GM10266 (cell line): Measurements from ENCODE around the gene YY1.

Source experiments
- DNase-seq: peaks from one replicate; pipeline ENCODE4 v3.0.0; 2012; ENCODE audit errors: extremely low spot score
- TF ChIP-seq, protein P1 (sequence below): IDR thresholded peaks from 2 replicates; pipeline ENCODE4 v1.5.1; 2012; ENCODE audit warnings: mild to moderate bottlenecking, low read depth; ENCODE audit not compliant: control insufficient read depth, insufficient read depth; ENCODE audit errors: missing control alignments

The YY1 gene

DNA sequence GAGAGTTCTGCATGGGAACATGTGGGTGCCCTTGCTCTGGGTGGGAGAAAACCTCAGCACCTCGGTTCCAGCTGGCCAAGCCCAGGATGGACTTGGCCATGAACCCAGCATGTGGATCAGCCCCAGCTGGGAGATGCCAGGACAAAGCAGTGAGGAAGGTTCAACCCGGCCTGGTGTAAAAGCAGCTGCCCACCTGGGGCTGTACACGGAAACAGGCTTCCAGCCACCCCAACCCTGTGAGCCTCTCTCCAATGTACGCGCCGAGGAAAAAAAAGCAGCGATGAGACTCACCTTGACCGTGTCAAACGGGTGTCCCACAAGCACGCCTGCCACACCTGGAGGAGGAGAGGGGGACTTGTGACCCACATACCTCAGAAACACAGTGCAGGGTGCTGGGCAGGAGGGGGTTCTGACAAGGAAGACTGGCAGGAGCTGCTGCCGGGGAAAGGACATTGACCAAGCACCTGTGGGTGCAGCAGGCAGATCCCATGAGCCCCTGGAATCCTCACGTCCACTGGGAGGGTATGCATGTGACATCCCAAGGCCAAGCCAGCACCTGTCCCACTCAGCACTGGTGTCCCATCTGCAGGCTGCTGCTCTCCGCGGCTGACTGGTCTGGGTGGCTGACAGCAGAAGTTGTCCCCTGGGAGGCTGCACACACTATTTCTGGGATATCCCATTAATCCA is 59.8 kb downstream of the YY1 start:
- DNase-seq: no peak
- TF ChIP-seq, protein P1, sequence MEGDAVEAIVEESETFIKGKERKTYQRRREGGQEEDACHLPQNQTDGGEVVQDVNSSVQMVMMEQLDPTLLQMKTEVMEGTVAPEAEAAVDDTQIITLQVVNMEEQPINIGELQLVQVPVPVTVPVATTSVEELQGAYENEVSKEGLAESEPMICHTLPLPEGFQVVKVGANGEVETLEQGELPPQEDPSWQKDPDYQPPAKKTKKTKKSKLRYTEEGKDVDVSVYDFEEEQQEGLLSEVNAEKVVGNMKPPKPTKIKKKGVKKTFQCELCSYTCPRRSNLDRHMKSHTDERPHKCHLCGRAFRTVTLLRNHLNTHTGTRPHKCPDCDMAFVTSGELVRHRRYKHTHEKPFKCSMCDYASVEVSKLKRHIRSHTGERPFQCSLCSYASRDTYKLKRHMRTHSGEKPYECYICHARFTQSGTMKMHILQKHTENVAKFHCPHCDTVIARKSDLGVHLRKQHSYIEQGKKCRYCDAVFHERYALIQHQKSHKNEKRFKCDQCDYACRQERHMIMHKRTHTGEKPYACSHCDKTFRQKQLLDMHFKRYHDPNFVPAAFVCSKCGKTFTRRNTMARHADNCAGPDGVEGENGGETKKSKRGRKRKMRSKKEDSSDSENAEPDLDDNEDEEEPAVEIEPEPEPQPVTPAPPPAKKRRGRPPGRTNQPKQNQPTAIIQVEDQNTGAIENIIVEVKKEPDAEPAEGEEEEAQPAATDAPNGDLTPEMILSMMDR: no peak

DNA sequence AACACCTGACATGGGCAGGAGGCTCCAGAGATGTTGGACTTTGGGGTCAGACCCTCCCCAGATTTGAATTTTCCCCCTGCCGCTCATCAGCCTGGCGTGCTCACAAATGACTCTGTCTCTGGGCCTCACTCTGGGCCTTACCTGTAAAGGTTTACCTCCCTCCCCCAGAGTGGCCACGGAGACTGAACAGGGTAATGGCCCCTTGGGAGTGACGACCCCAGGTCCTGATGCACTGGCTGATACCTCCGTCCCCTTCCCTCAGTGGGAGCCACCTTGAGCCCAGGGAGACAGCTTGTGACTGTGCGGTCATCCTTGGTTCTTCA is 60.3 kb downstream of the YY1 start:
- TF ChIP-seq, protein P1: no peak
- no peak for DNase-seq

DNA sequence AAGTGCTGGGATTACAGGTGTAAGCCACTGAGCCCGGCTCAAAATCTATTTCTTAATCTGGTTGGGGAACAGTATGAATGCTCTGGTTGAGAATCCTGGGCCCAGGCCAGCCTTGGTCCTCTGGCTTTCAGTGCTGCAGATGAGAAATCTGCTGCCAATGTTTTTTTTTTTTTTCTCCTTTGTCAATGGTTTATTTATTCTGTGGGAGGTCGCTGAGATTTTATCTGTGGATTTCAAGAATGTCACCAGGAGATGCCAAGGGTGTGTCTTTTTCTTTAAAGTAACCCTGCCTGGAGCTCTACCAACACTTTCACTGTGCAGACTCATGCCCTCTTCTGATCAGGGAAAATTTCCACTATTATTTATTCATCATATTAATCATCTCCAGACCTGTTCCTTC is 63.7 kb downstream of the YY1 start:
- TF ChIP-seq, protein P1: no peak
- DNase-seq: no peak

DNA sequence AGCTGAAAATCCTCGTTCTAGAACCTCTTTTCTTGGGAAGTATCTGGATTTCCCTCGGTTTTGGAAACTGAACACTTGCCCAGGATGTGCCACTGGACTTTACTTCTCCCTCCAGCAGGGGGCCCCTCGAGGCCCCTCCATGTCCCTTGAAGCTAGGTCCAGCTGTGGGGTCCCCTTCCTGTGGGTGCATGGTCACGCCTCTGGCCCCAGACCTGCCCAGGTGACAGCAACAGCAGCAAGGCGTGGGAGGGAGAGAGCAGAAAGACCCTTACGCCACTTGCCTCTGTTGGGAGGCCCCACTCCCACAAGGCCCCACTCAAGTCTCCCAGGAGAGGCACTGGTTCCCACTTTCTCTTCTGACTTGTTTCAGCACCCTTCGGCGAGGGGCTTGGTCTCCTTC is 64.2 kb downstream of the YY1 start:
- TF ChIP-seq, protein P1: peak; percentile 67
- peak; percentile 70 for DNase-seq

DNA sequence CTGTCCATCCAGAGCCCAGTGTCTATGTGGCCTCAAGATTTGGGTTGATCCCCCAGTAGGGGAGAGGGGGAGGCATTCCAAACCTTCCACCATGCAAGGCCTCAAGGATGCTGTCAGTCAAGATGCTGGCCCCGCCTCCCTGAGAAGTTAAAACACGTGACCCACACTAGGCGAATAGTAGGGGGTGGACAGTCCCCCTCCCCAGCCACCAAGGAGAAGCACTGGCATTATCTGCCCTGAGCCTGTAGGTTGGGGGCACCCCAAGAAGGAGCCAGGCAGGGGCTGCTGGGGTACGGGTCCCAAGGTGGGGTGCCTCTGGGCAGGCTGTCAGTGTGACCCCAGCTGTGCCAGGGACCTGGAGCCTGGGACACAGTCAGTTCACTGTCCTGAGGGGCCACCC is 65.0 kb downstream of the YY1 start:
- TF ChIP-seq, protein P1: no peak
- no peak for DNase-seq

DNA sequence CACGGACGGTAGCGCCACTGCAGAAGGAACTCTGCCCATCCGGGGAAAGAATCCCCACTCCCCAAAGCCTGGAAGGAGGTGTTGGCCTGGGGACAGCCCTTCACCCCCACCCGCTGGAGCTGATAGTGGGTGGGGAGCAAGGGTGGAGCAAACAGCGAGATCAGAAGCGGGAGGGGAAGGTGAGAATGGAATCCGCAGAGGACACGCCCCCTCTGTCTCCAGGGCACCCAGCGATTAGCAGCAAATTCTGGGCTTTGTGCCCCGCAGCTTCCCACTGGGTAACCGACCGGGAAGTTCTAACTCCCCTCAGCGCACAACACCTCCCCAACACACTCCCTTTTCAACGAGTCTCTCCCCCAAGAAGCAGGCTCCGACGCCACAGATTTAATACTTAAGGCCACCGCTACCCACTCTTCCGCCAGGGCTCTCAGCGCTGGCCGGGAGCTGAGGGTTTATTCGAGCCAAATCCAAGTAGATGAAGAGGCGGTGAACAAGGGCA is 65.9 kb downstream of the YY1 start:
- TF ChIP-seq, protein P1: no peak
- no peak for DNase-seq

DNA sequence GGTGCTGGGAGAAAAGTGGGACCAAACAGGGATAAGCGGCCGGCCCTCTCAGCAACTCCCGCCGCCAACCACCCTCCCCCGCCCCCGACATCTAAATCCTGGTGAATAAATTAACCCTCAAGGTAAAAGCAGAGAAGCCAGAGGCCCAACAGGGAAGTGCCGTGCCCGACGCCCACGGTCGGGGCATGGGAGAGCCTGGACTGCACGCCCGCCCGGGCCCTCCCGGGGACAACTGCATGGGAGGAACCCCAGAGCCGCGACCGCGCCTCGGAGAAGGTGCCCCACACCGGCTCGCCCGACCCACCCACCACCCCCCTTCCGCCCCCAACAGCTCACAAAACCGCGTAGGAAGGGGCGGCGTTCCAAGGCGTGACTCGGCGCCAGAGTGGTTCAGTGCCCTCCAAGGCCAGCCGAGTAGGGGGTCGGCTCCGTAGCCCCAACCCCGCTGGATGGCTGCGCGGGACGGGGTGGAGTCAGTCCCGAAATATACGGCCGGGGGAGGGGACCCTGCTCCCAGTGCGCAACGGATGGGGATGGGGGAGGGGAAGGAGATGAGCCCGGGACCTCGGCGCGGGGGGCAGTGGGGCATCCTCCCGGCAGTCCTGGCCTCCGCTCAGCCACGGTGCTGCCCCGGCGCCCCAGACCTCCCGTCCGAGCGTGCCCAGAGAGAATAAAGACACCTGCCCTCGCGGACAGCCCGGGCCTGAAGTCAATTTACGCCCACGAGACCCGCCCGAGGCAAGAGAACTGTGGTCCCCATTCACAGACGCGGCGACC is 66.6 kb downstream of the YY1 start:
- TF ChIP-seq, protein P1: no peak
- no peak for DNase-seq
